Measurements from ENCODE around the gene IQSEC3.

IQSEC3 gene

GRCh38 chr12:135138-135537 is 68.6 kb downstream of the IQSEC3 start:
- no peak overlapping the region for H3K4me3 ChIP-seq (ENCODE audit: low read length, poor library complexity, severe bottlenecking)
- H4K20me1 ChIP-seq (ENCODE audit: insufficient read depth, low read length, poor library complexity, severe bottlenecking), result no peaks in the 10 kb centered on the region
- H3F3A ChIP-seq (ENCODE audit: low read depth), result no peaks in the 10 kb centered on the region
- no peak overlapping the region for H2AFZ ChIP-seq (ENCODE audit: low read length)
- H3K79me2 ChIP-seq (ENCODE audit: insufficient read depth, low read length), result no peaks in the 10 kb centered on the region
- TF ChIP-seq CTCF (conservative IDR thresholded peaks at IDR 0.05; ENCODE audit: low read length) (no peak), EZH2phosphoT487 (IDR thresholded peaks at IDR 0.05; ENCODE audit: borderline replicate concordance) (no peak)
- no peaks in the 10 kb centered on the region for H3K27me3 ChIP-seq (ENCODE audit: insufficient read depth, low read length, poor library complexity, severe bottlenecking)
- H3K4me2 ChIP-seq (ENCODE audit: low read depth, low read length, poor library complexity, severe bottlenecking), result no peak overlapping the region
- no peak overlapping the region for H3K9ac ChIP-seq (ENCODE audit: low read depth, low read length, poor library complexity, severe bottlenecking)
- no peaks in the 10 kb centered on the region for H3K36me3 ChIP-seq (ENCODE audit: insufficient read depth, low read length)
- no peaks in the 10 kb centered on the region for H3K4me1 ChIP-seq (ENCODE audit: insufficient read depth, low read length, poor library complexity, severe bottlenecking)
- H3K9me3 ChIP-seq (ENCODE audit: insufficient read depth, low read depth, low read length), result no peaks in the 10 kb centered on the region
- no peaks in the 10 kb centered on the region for H3K9me2 ChIP-seq (replicated peaks; ENCODE audit: low read depth, low read length)

- TF ChIP-seq CTCF (conservative IDR thresholded peaks at IDR 0.05; ENCODE audit: low read length) (no peak), EZH2phosphoT487 (IDR thresholded peaks at IDR 0.05; ENCODE audit: borderline replicate concordance) (no peak)
- Histone ChIP-seq H3K4me2 (ENCODE audit: low read depth, low read length, poor library complexity, severe bottlenecking) (no peak overlapping the region), H4K20me1 (ENCODE audit: insufficient read depth, low read length, poor library complexity, severe bottlenecking) (no peaks in the 10 kb centered on the region), H3K4me1 (ENCODE audit: insufficient read depth, low read length, poor library complexity, severe bottlenecking) (peaks cover 6% of the 10 kb centered on the region), H3K36me3 (ENCODE audit: insufficient read depth, low read length) (no peaks in the 10 kb centered on the region), H3K9me3 (ENCODE audit: insufficient read depth, low read depth, low read length) (no peaks in the 10 kb centered on the region), H3K9me2 (replicated peaks; ENCODE audit: low read depth, low read length) (no peaks in the 10 kb centered on the region), H2AFZ (ENCODE audit: low read length) (no peak overlapping the region), H3K9ac (ENCODE audit: low read depth, low read length, poor library complexity, severe bottlenecking) (no peak overlapping the region), H3F3A (ENCODE audit: low read depth) (no peaks in the 10 kb centered on the region), H3K79me2 (ENCODE audit: insufficient read depth, low read length) (no peaks in the 10 kb centered on the region), H3K27me3 (ENCODE audit: insufficient read depth, low read length, poor library complexity, severe bottlenecking) (no peaks in the 10 kb centered on the region), H3K4me3 (ENCODE audit: low read length, poor library complexity, severe bottlenecking) (no peak overlapping the region)
These were observed 71.8 kb downstream of the IQSEC3 start for GRCh38 chr12:138171-138897.

- H3K9ac ChIP-seq (ENCODE audit: low read depth, low read length, poor library complexity, severe bottlenecking), result no peak overlapping the region
- H2AFZ ChIP-seq (ENCODE audit: low read length), result no peak overlapping the region
- no peak for TF ChIP-seq EZH2phosphoT487 (IDR thresholded peaks at IDR 0.05; ENCODE audit: borderline replicate concordance)
- TF ChIP-seq CTCF (conservative IDR thresholded peaks at IDR 0.05; ENCODE audit: low read length), result no peak
- H3F3A ChIP-seq (ENCODE audit: low read depth), result no peaks in the 10 kb centered on the region
- H3K9me2 ChIP-seq (replicated peaks; ENCODE audit: low read depth, low read length), result no peaks in the 10 kb centered on the region
- H3K79me2 ChIP-seq (ENCODE audit: insufficient read depth, low read length), result no peaks in the 10 kb centered on the region
- H3K4me1 ChIP-seq (ENCODE audit: insufficient read depth, low read length, poor library complexity, severe bottlenecking), result peaks cover 6% of the 10 kb centered on the region
- H4K20me1 ChIP-seq (ENCODE audit: insufficient read depth, low read length, poor library complexity, severe bottlenecking), result no peaks in the 10 kb centered on the region
- H3K9me3 ChIP-seq (ENCODE audit: insufficient read depth, low read depth, low read length), result no peaks in the 10 kb centered on the region
- H3K27me3 ChIP-seq (ENCODE audit: insufficient read depth, low read length, poor library complexity, severe bottlenecking), result no peaks in the 10 kb centered on the region
- no peak overlapping the region for H3K4me3 ChIP-seq (ENCODE audit: low read length, poor library complexity, severe bottlenecking)
- H3K4me2 ChIP-seq (ENCODE audit: low read depth, low read length, poor library complexity, severe bottlenecking), result no peak overlapping the region
- no peaks in the 10 kb centered on the region for H3K36me3 ChIP-seq (ENCODE audit: insufficient read depth, low read length)
These were observed 72.4 kb downstream of the IQSEC3 start for GRCh38 chr12:138898-139534.

All from Loucy (cell line).